ENCODE data around the gene CRYGC. TPM values are rescaled to one million over a fixed set of nuclear protein-coding genes. Genes with fewer than 3 reads are reported as not detected.

Gene CRYGC
- total and polyA plus RNA-seq, 2 of the 13 experiments (the other 11 are each of a cell fraction or from before 2014, with no cell fraction given): 0.20 to 0.27 TPM

- TF ChIP-seq AHDC1 (CRISPR knock-in tag; IDR thresholded peaks at IDR 0.05; ENCODE audit: borderline replicate concordance): peak; percentile 50; the same call in 1 of the 2 replicates
- TF ChIP-seq MED13 (CRISPR knock-in tag; IDR thresholded peaks at IDR 0.05): no peak; the same call in 1 of the 2 replicates
- TF ChIP-seq POLR2AphosphoS2 (IDR thresholded peaks at IDR 0.05; ENCODE audit: low read depth, low read length): no peak
- no peak for TF ChIP-seq ZNF563 (CRISPR knock-in tag; IDR thresholded peaks at IDR 0.05)
- no peak for TF ChIP-seq TOE1 (CRISPR knock-in tag; IDR thresholded peaks at IDR 0.05)
- TF ChIP-seq ZEB1 (IDR thresholded peaks at IDR 0.05; ENCODE audit: insufficient replicate concordance, low read depth): peak; percentile 79
- 0 out of 2 replicates have a peak, but pooled peaks have one; percentile 30 for TF ChIP-seq ZNF264 (CRISPR knock-in tag; IDR thresholded peaks at IDR 0.05)
- no peak for TF ChIP-seq ZNF224 (CRISPR knock-in tag; IDR thresholded peaks at IDR 0.05)
- TF ChIP-seq ZNF615 (CRISPR knock-in tag; IDR thresholded peaks at IDR 0.05; ENCODE audit: borderline replicate concordance): no peak
- no peak for TF ChIP-seq LRRFIP1 (CRISPR knock-in tag; conservative IDR thresholded peaks at IDR 0.05)
- no peak for TF ChIP-seq SMC3 (IDR thresholded peaks at IDR 0.05; ENCODE audit: low read length)
- TF ChIP-seq ZNF383 (CRISPR knock-in tag; IDR thresholded peaks at IDR 0.05; ENCODE audit: borderline replicate concordance): no peak
- no peak for TF ChIP-seq SIN3A (IDR thresholded peaks at IDR 0.05; ENCODE audit: borderline replicate concordance, low read depth, low read length)
- peak; percentile 59 for TF ChIP-seq FOSL2 (CRISPR knock-in tag; IDR thresholded peaks at IDR 0.05)
- TF ChIP-seq ZNF710 (CRISPR knock-in tag; IDR thresholded peaks at IDR 0.05; ENCODE audit: borderline replicate concordance): peak; percentile 92
- TF ChIP-seq GATAD2A (CRISPR knock-in tag; IDR thresholded peaks at IDR 0.05): peak; percentile 76
- no peak for TF ChIP-seq NFIC (IDR thresholded peaks at IDR 0.05; ENCODE audit: low read length)
- TF ChIP-seq CBX2 (IDR thresholded peaks at IDR 0.05; ENCODE audit: low read depth, low read length): no peak
- no peak for TF ChIP-seq CBX2 (CRISPR knock-in tag; IDR thresholded peaks at IDR 0.05; ENCODE audit: low read depth)
- peak; percentile 100 for TF ChIP-seq KDM1A (CRISPR knock-in tag; IDR thresholded peaks at IDR 0.05)
Measured at GRCh38 chr2:208142925-208143799, 13.5 kb upstream of the CRYGC start (continued).

All from HepG2 (cell line).